ENCODE results near the gene CDC7. TPM values are rescaled to one million over a fixed set of nuclear protein-coding genes. Genes with fewer than 3 reads are reported as not detected.
"Not testable (repeated sequence)": the region's sequence is repeated elsewhere in the genome, so short reads cannot be mapped to it uniquely, and the experiment has no call there.

The CDC7 gene
- total RNA-seq, 1 donor from 2014 or later = 156 TPM

DNA sequence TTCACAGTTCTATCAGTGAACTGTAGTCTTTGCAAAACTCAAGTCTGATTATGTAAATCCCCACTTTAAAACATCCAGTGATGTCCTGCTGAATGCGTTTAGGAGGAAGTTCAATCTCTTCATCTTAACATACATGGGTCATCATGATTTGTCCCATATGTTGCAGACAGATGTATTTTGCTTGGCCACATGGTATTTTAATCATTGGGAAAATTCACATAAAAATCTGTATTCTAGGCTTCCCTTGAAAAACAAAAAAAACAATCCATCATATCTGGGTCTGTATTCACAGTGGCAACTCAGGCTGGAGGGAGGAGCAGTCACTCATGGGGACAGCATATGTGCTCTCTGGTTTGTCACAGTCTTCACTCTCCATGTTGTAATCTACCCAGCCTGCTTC is 44.8 kb upstream of the CDC7 start:
- Histone ChIP-seq H3K4me2 (no peak overlapping the region), H3F3A (ENCODE audit: low read depth) (peaks cover 7% of the 10 kb centered on the region), H3K27me3 (no peaks in the 10 kb centered on the region), H4K20me1 (ENCODE audit: low read depth) (no peaks in the 10 kb centered on the region), H3K4me1 (no peaks in the 10 kb centered on the region), H3K79me2 (ENCODE audit: low read depth) (no peaks in the 10 kb centered on the region), H3K9ac (no peak overlapping the region), H2AFZ (replicated peaks) (no peak overlapping the region), H3K36me3 (no peaks in the 10 kb centered on the region), H3K27ac (no peak overlapping the region), H3K4me3 (no peak overlapping the region), H3K9me3 (ENCODE audit: low read depth) (no peaks in the 10 kb centered on the region)
- peaks cover 1% of the 10 kb centered on the region for H3K9me3 Mint-ChIP-seq
- no peak overlapping the region for H3K4me3 Mint-ChIP-seq
- DNase-seq (ENCODE audit: low spot score) = no peak
- H3K27me3 Mint-ChIP-seq (ENCODE audit: insufficient read depth, low read depth) = no peaks in the 10 kb centered on the region
- H3K36me3 Mint-ChIP-seq = no peaks in the 10 kb centered on the region
- TF ChIP-seq, protein P1, sequence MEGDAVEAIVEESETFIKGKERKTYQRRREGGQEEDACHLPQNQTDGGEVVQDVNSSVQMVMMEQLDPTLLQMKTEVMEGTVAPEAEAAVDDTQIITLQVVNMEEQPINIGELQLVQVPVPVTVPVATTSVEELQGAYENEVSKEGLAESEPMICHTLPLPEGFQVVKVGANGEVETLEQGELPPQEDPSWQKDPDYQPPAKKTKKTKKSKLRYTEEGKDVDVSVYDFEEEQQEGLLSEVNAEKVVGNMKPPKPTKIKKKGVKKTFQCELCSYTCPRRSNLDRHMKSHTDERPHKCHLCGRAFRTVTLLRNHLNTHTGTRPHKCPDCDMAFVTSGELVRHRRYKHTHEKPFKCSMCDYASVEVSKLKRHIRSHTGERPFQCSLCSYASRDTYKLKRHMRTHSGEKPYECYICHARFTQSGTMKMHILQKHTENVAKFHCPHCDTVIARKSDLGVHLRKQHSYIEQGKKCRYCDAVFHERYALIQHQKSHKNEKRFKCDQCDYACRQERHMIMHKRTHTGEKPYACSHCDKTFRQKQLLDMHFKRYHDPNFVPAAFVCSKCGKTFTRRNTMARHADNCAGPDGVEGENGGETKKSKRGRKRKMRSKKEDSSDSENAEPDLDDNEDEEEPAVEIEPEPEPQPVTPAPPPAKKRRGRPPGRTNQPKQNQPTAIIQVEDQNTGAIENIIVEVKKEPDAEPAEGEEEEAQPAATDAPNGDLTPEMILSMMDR (IDR thresholded peaks at IDR 0.05) = no peak
- TF ChIP-seq EZH2phosphoT487 (IDR thresholded peaks at IDR 0.05) = no peak
- H3K27ac Mint-ChIP-seq = no peak overlapping the region
- H3K4me1 Mint-ChIP-seq = no peaks in the 10 kb centered on the region

DNA sequence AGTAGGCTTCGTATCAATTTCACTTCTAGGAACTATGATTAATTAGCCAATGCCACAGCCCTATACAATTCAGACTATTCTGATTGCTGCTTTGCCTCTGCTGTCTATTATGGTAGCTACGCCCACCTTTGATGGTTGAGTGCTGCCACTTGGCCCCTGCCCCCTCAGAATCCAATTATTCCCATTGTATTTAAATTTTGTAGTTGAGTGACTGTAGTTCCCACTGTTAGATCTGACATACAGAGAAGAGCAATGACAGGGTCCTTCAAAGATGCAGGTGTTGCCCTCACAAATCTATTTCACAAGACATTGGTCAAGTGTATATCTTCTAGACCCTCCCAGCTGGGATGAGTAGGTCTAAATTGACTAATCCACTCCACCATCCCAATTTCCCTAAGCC is 35.3 kb upstream of the CDC7 start:
- not testable (repeated sequence) for H2AFZ ChIP-seq (replicated peaks); H3K9ac ChIP-seq; H3K4me1 Mint-ChIP-seq; H3K27ac ChIP-seq; H3K9me3 ChIP-seq (ENCODE audit: low read depth); H3K27me3 ChIP-seq; H3K27me3 Mint-ChIP-seq (ENCODE audit: insufficient read depth, low read depth); H3K4me1 ChIP-seq; DNase-seq (ENCODE audit: low spot score); H3K79me2 ChIP-seq (ENCODE audit: low read depth); H3K4me2 ChIP-seq; H3K4me3 ChIP-seq; H3K27ac Mint-ChIP-seq; H4K20me1 ChIP-seq (ENCODE audit: low read depth); H3K4me3 Mint-ChIP-seq; H3K36me3 Mint-ChIP-seq; H3K36me3 ChIP-seq; H3F3A ChIP-seq (ENCODE audit: low read depth)
- peaks cover 39% of the 10 kb centered on the region for H3K9me3 Mint-ChIP-seq

DNA sequence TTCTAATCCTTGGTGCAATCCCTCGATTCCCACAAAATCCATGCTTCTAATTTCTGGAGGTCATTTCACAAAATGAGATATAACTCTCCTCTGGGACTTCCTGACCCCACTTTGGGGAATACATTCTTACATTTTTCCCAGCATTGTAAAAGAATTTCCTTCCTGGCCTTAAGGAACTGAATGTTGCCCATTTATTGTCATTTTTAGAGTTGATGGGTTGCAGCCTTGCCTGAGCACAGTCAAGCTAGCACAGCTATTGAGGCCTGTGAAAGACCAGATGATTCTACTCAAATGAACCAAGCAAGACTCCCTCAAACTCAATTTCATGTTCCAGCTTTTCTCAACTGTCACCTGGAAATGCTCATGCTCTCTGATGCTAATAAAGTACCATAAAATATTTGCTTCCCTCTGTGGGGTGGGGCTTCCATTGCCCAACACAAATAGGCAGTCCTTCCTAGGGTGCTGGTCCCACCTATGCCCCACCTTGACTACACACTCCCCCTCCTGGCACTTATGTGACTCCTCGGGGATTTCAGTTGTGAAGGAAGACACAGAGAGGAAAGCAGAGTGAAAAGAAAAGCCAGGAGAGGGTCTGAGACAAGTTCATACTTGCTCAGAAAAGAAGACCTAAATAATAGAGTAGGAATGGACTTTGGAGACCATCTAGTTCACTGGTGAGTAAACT is 24.0 kb upstream of the CDC7 start:
- peaks cover 4% of the 10 kb centered on the region for H3K27me3 Mint-ChIP-seq (ENCODE audit: insufficient read depth, low read depth)
- no peak overlapping the region for H3K9ac ChIP-seq
- H4K20me1 ChIP-seq (ENCODE audit: low read depth) = no peaks in the 10 kb centered on the region
- H3K27ac ChIP-seq = no peak overlapping the region
- H3K27me3 ChIP-seq = no peaks in the 10 kb centered on the region
- no peak overlapping the region for H3K27ac Mint-ChIP-seq
- no peaks in the 10 kb centered on the region for H3K4me1 Mint-ChIP-seq
- no peak for DNase-seq (ENCODE audit: low spot score)
- H3K36me3 Mint-ChIP-seq = no peaks in the 10 kb centered on the region
- H3F3A ChIP-seq (ENCODE audit: low read depth) = no peaks in the 10 kb centered on the region
- H3K36me3 ChIP-seq = no peaks in the 10 kb centered on the region
- no peak overlapping the region for H3K4me2 ChIP-seq
- H3K4me3 Mint-ChIP-seq = no peak overlapping the region
- H3K4me3 ChIP-seq = no peak overlapping the region
- no peak overlapping the region for H2AFZ ChIP-seq (replicated peaks)
- TF ChIP-seq, protein P1 (IDR thresholded peaks at IDR 0.05) = no peak
- TF ChIP-seq EZH2 (IDR thresholded peaks at IDR 0.05) (no peak), EZH2phosphoT487 (IDR thresholded peaks at IDR 0.05) (no peak)
- H3K79me2 ChIP-seq (ENCODE audit: low read depth) = no peaks in the 10 kb centered on the region
- H3K9me3 Mint-ChIP-seq = no peaks in the 10 kb centered on the region
- H3K4me1 ChIP-seq = no peaks in the 10 kb centered on the region
- no peaks in the 10 kb centered on the region for H3K9me3 ChIP-seq (ENCODE audit: low read depth)

DNA sequence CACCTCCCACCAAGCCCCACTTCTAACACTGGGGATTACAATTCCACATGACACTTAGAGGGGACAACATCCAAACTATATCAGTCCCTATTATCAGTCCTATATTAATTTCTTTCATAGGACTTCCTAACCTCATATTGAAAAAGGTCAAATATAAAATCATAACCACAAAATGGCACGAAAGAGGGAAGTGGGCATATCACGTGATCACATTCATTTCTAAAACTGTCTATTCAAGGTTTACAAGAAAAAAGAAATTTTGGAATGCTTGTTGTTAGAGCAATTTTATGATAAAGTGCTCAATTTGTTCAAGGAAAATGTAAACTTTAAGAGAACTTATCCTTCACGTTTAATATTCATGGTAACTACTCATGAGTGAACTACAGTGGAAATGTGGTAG is 13.2 kb upstream of the CDC7 start:
- no peaks in the 10 kb centered on the region for H3K4me1 ChIP-seq
- H3F3A ChIP-seq (ENCODE audit: low read depth) = no peaks in the 10 kb centered on the region
- H4K20me1 ChIP-seq (ENCODE audit: low read depth) = no peaks in the 10 kb centered on the region
- no peak for DNase-seq (ENCODE audit: low spot score)
- no peaks in the 10 kb centered on the region for H3K27me3 ChIP-seq
- Mint-ChIP-seq H3K9me3 (peaks cover 10% of the 10 kb centered on the region), H3K36me3 (no peaks in the 10 kb centered on the region), H3K27ac (no peak overlapping the region), H3K4me1 (no peaks in the 10 kb centered on the region), H3K27me3 (ENCODE audit: insufficient read depth, low read depth) (no peaks in the 10 kb centered on the region), H3K4me3 (no peak overlapping the region)
- H3K27ac ChIP-seq = no peak overlapping the region
- H3K4me3 ChIP-seq = no peak overlapping the region
- H3K9ac ChIP-seq = no peak overlapping the region
- no peak overlapping the region for H2AFZ ChIP-seq (replicated peaks)
- no peaks in the 10 kb centered on the region for H3K9me3 ChIP-seq (ENCODE audit: low read depth)
- TF ChIP-seq EZH2 (IDR thresholded peaks at IDR 0.05) (no peak), EZH2phosphoT487 (IDR thresholded peaks at IDR 0.05) (no peak)
- TF ChIP-seq, protein P1 (IDR thresholded peaks at IDR 0.05) = no peak
- no peaks in the 10 kb centered on the region for H3K79me2 ChIP-seq (ENCODE audit: low read depth)
- H3K36me3 ChIP-seq = no peaks in the 10 kb centered on the region
- H3K4me2 ChIP-seq = no peak overlapping the region

Data from neural progenitor cell (in vitro differentiated cells).